ENCODE measurements around the gene NEXN. TPM values are rescaled to one million over a fixed set of nuclear protein-coding genes. Genes with fewer than 3 reads are reported as not detected.

Gene NEXN
- total and polyA plus RNA-seq, 11 donors: 224 to 935 (median 370) TPM

- H3K36me3 ChIP-seq: peaks cover 0 to 35% (median 23%) of the 10 kb centered on the region in 9 donors
- no peak for DNase-seq
- no peak for ATAC-seq
- no peak overlapping the region for H3K27ac ChIP-seq
- TF ChIP-seq POLR2A (IDR thresholded peaks at IDR 0.05): no peak
- no peak for TF ChIP-seq CTCF (IDR thresholded peaks at IDR 0.05)
- H3K9me3 ChIP-seq: no peaks in the 10 kb centered on the region
- H3K4me3 ChIP-seq: no peak overlapping the region
- intact Hi-C loops (cut with DNase I): no loop called here
- H3K4me1 ChIP-seq: no peaks in the 10 kb centered on the region
- WGBS, 4 donors: 93 to 96% (median 94%) methylated on average over 4 of the region's 4 CpGs
- no peaks in the 10 kb centered on the region for H3K27me3 ChIP-seq
Observed at GRCh38 chr1:77876884-77877283, 11.5 kb upstream of the NEXN start.

DNA sequence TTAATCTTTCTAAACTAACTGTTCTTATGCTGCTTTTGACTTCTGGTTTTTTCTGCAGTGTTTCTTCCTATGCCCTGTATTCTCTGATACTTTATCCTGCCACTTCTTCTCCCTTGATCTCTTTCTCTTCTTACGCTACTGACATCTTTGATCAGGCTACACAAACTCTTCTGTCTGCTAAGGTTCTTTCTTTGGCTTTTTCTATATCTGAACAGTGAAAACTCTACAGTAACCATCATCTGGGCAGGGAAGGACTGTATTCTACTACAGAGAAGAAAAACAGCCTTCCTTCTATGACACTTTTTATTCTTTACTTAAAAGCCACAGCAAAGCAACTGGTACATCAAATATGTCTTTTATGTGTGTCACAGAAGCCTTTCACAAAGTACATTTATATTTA lies 7.4 kb upstream of the NEXN start:
- DNase-seq (no peak), ATAC-seq (no peak)
- TF ChIP-seq CTCF (IDR thresholded peaks at IDR 0.05) (no peak), POLR2A (IDR thresholded peaks at IDR 0.05) (no peak)
- peaks cover 0 to 6% (median 0%) of the 10 kb centered on the region in 9 donors for H3K36me3 ChIP-seq
- no peak overlapping the region for H3K4me3 ChIP-seq
- intact Hi-C loops (cut with DNase I): loop anchor here in 2 of 10 donors (5.0 to 10.0 kb wide), 2 partner anchors 34 to 46 kb away; no protein-coding TSS in a partner anchor
- H3K27ac ChIP-seq: no peak overlapping the region
- H3K4me1 ChIP-seq: peaks cover 0 to 4% (median 0%) of the 10 kb centered on the region in 12 donors
- WGBS, 4 donors: 92 to 97% (median 94%) methylated on average over 1 of the region's 1 CpG
- H3K27me3 ChIP-seq: no peaks in the 10 kb centered on the region
- H3K9me3 ChIP-seq: no peaks in the 10 kb centered on the region

GRCh38 chr1:77882411-77882810 lies 6.0 kb upstream of the NEXN start:
- WGBS, 4 donors: 67 to 71% (median 69%) methylated on average over 2 of the region's 2 CpGs
- no peak for ATAC-seq
- intact Hi-C loops (cut with DNase I): loop anchor here in 2 of 10 donors (5.0 to 10.0 kb wide), 2 partner anchors 35 to 48 kb away; no protein-coding TSS in a partner anchor

More at GRCh38 chr1:77882411-77882810, 6.0 kb upstream of the NEXN start:
- DNase-seq: no peak
- TF ChIP-seq POLR2A (IDR thresholded peaks at IDR 0.05) (no peak), CTCF (IDR thresholded peaks at IDR 0.05) (no peak)
- Histone ChIP-seq H3K36me3 (peaks cover 0 to 3% (median 0%) of the 10 kb centered on the region in 9 donors), H3K4me3 (no peak overlapping the region), H3K4me1 (peaks cover 0 to 5% (median 0%) of the 10 kb centered on the region in 12 donors), H3K27me3 (no peaks in the 10 kb centered on the region), H3K9me3 (no peaks in the 10 kb centered on the region), H3K27ac (no peak overlapping the region)

All from heart left ventricle (tissue), 16 donors.